Effector CD8-positive, alpha-beta T cell (primary cell): ENCODE data around the gene CADM2.
"Not testable (repeated sequence)": the region's sequence is repeated elsewhere in the genome, so short reads cannot be mapped to it uniquely, and the experiment has no call there.

Experiments used
- DNase-seq: peaks from one replicate; lab custom pipeline; 2025; lab: John Stamatoyannopoulos, UW

CADM2 gene

GRCh38 chr3:85670634-85671205 is 711.9 kb downstream of the CADM2 start:
- no peak for DNase-seq

GRCh38 chr3:85672761-85673160 is 714.0 kb downstream of the CADM2 start:
- no peak for DNase-seq

GRCh38 chr3:85678713-85679112 is 719.9 kb downstream of the CADM2 start:
- no peak for DNase-seq

- DNase-seq, result no peak
Observed at GRCh38 chr3:85681906-85682305, 723.1 kb downstream of the CADM2 start.

- DNase-seq, result no peak
Observed at GRCh38 chr3:85691196-85691595, 732.4 kb downstream of the CADM2 start.

- DNase-seq, result no peak
Observed at GRCh38 chr3:85697156-85697555, 738.4 kb downstream of the CADM2 start.

- DNase-seq, result no peak
Observed at GRCh38 chr3:85706130-85706529, 747.3 kb downstream of the CADM2 start.

GRCh38 chr3:85708325-85708724 is 749.5 kb downstream of the CADM2 start:
- not testable (repeated sequence) for DNase-seq

- DNase-seq, result no peak
Observed at GRCh38 chr3:85709346-85709892, 750.6 kb downstream of the CADM2 start.

- DNase-seq, result no peak
Observed at GRCh38 chr3:85710490-85710889, 751.7 kb downstream of the CADM2 start.

- DNase-seq, result no peak
Observed at GRCh38 chr3:85721409-85722145, 762.8 kb downstream of the CADM2 start.

- DNase-seq, result no peak
Observed at GRCh38 chr3:85725809-85726208, 767.0 kb downstream of the CADM2 start.

GRCh38 chr3:85726241-85726640 is 767.5 kb downstream of the CADM2 start:
- DNase-seq, result no peak

- no peak for DNase-seq
Observed at GRCh38 chr3:85737846-85738245, 779.1 kb downstream of the CADM2 start.

GRCh38 chr3:85740561-85740960 is 781.8 kb downstream of the CADM2 start:
- no peak for DNase-seq

GRCh38 chr3:85758442-85758841 is 799.7 kb downstream of the CADM2 start:
- no peak for DNase-seq

GRCh38 chr3:85760342-85760741 is 801.6 kb downstream of the CADM2 start:
- no peak for DNase-seq

GRCh38 chr3:85780806-85781205 is 822.0 kb downstream of the CADM2 start:
- DNase-seq, result no peak

GRCh38 chr3:85781806-85782205 is 823.0 kb downstream of the CADM2 start:
- DNase-seq, result no peak

- no peak for DNase-seq
Observed at GRCh38 chr3:85783291-85783690, 824.5 kb downstream of the CADM2 start.

- DNase-seq, result no peak
Observed at GRCh38 chr3:85785766-85786165, 827.0 kb downstream of the CADM2 start.

GRCh38 chr3:85790445-85791030 is 831.7 kb downstream of the CADM2 start:
- DNase-seq, result no peak

- no peak for DNase-seq
Observed at GRCh38 chr3:85796140-85796539, 837.4 kb downstream of the CADM2 start.
